ENCODE data around the gene MT1F. TPM values are rescaled to one million over a fixed set of nuclear protein-coding genes. Genes with fewer than 3 reads are reported as not detected.

MT1F gene
- total RNA-seq, 4 donors from 2014 or later: 3.2 TPM; not detected in 3

DNA sequence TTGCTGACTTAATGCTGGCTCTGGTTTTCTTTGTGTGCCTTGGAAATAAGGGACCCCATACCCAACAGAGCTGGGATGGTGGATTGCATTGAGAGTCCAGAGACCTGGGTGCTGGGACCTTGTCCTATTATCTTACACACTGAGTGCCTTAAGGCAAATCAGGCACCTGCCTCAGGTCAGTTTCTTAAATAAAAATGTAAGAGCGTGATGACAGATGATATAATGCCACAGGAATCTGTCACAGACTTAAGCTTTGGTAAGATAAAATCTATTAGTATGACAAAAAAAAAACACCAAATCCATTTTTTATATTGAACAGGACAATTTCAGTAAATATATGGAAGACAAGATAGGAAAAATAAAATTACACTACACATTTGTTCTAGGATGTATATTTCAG lies 17.7 kb upstream of the MT1F start:
- in situ Hi-C loops (cut with MboI; ENCODE audit: low sequenced_read_pairs in 4 of 4): no loop called here

GRCh38 chr16:56641166-56641565 lies 16.6 kb upstream of the MT1F start:
- intact Hi-C loops (cut with DNase I; ENCODE audit: low total_unique reads) (no loop called here), in situ Hi-C loops (cut with MboI; ENCODE audit: low sequenced_read_pairs in 4 of 4) (no loop called here)
- peaks cover 5 to 20% of the 10 kb centered on the region in 2 donors for H3K4me1 ChIP-seq
- ATAC-seq (no peak), DNase-seq (no peak)
- H3K9me3 ChIP-seq: no peaks in the 10 kb centered on the region
- H3K4me3 ChIP-seq: no peak overlapping the region
- no peak for TF ChIP-seq POLR2A (IDR thresholded peaks at IDR 0.05)
- TF ChIP-seq, protein P1, sequence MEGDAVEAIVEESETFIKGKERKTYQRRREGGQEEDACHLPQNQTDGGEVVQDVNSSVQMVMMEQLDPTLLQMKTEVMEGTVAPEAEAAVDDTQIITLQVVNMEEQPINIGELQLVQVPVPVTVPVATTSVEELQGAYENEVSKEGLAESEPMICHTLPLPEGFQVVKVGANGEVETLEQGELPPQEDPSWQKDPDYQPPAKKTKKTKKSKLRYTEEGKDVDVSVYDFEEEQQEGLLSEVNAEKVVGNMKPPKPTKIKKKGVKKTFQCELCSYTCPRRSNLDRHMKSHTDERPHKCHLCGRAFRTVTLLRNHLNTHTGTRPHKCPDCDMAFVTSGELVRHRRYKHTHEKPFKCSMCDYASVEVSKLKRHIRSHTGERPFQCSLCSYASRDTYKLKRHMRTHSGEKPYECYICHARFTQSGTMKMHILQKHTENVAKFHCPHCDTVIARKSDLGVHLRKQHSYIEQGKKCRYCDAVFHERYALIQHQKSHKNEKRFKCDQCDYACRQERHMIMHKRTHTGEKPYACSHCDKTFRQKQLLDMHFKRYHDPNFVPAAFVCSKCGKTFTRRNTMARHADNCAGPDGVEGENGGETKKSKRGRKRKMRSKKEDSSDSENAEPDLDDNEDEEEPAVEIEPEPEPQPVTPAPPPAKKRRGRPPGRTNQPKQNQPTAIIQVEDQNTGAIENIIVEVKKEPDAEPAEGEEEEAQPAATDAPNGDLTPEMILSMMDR (IDR thresholded peaks at IDR 0.05 in 4 of 5, conservative IDR thresholded peaks at IDR 0.05 in 1 of 5): no peak
- no peaks in the 10 kb centered on the region for H3K36me3 ChIP-seq
- no peak overlapping the region for H3K27ac ChIP-seq
- peaks cover 2 to 7% (median 3%) of the 10 kb centered on the region in 3 donors for H3K27me3 ChIP-seq

More for the DNA sequence above, 17.7 kb upstream of the MT1F start:
- intact Hi-C loops (cut with DNase I; ENCODE audit: low total_unique reads): no loop called here
- H3K27me3 ChIP-seq: peaks cover 3 to 8% (median 7%) of the 10 kb centered on the region in 3 donors
- DNase-seq: no peak
- no peak overlapping the region for H3K27ac ChIP-seq
- TF ChIP-seq, protein P1 (IDR thresholded peaks at IDR 0.05 in 4 of 5, conservative IDR thresholded peaks at IDR 0.05 in 1 of 5): no peak
- no peak for TF ChIP-seq POLR2A (IDR thresholded peaks at IDR 0.05)
- H3K4me3 ChIP-seq: no peak overlapping the region
- no peaks in the 10 kb centered on the region for H3K9me3 ChIP-seq
- H3K36me3 ChIP-seq: no peaks in the 10 kb centered on the region
- ATAC-seq: no peak
- peaks cover 5 to 20% of the 10 kb centered on the region in 2 donors for H3K4me1 ChIP-seq

- Histone ChIP-seq H3K9me3 (no peaks in the 10 kb centered on the region), H3K4me3 (peak overlapping the region; percentile 29 to 43 (median 38)), H3K4me1 (peaks cover 5 to 20% of the 10 kb centered on the region in 2 donors), H3K27me3 (peaks cover 2 to 11% (median 10%) of the 10 kb centered on the region in 3 donors), H3K36me3 (no peaks in the 10 kb centered on the region), H3K27ac (peak overlapping the region; percentile 21 to 50 (median 34))
- ATAC-seq (peak; percentile 51 to 59), DNase-seq (peak; percentile 27 to 54)
- intact Hi-C loops (cut with DNase I; ENCODE audit: low total_unique reads): loop anchor here (2.0 kb wide), 1 partner anchor 36 kb away; no protein-coding TSS in a partner anchor
- in situ Hi-C loops (cut with MboI; ENCODE audit: low sequenced_read_pairs in 4 of 4): no loop called here
- no peak for TF ChIP-seq POLR2A (IDR thresholded peaks at IDR 0.05)
- TF ChIP-seq, protein P1 (IDR thresholded peaks at IDR 0.05 in 4 of 5, conservative IDR thresholded peaks at IDR 0.05 in 1 of 5): peak in 4 of 5 experiments; percentile 32 to 49 (median 46)
Observed at GRCh38 chr16:56643080-56643778, 14.5 kb upstream of the MT1F start.

GRCh38 chr16:56643833-56644232 lies 13.9 kb upstream of the MT1F start:
- H3K27me3 ChIP-seq: peaks cover 2 to 10% (median 8%) of the 10 kb centered on the region in 3 donors
- H3K27ac ChIP-seq: peak overlapping the region in 1 of 4 donors; percentile 32
- H3K9me3 ChIP-seq: no peaks in the 10 kb centered on the region
- peaks cover 1 to 16% of the 10 kb centered on the region in 2 donors for H3K4me1 ChIP-seq
- in situ Hi-C loops (cut with MboI; ENCODE audit: low sequenced_read_pairs in 4 of 4) (no loop called here), intact Hi-C loops (cut with DNase I; ENCODE audit: low total_unique reads) (loop anchor here (2.0 kb wide), 1 partner anchor 37 kb away; no protein-coding TSS in a partner anchor)
- DNase-seq (no peak), ATAC-seq (no peak)
- TF ChIP-seq POLR2A (IDR thresholded peaks at IDR 0.05): no peak
- TF ChIP-seq, protein P1 (IDR thresholded peaks at IDR 0.05 in 4 of 5, conservative IDR thresholded peaks at IDR 0.05 in 1 of 5): no peak
- peak overlapping the region; percentile 29 to 43 (median 38) for H3K4me3 ChIP-seq
- no peaks in the 10 kb centered on the region for H3K36me3 ChIP-seq

Data from gastrocnemius medialis (tissue), 4 donors.